HCT116 (cell line): ENCODE measurements around the gene PRM1. TPM values are rescaled to one million over a fixed set of nuclear protein-coding genes. Genes with fewer than 3 reads are reported as not detected.
A peak's percentile ranks its signal among the peaks of the same experiment; 100 is the strongest.

Experiments used
- ATAC-seq: fragments of 200-7000 bp; cut with Tn5 transposase; 2 replicates; pipeline ENCODE4 v1.9.1; 2020; ENCODE audit warnings: mild to moderate bottlenecking, moderate library complexity
- BruUV-seq: library from RNA; stranded (reverse); fragments of 400-500 nt; replicated peaks from 2 replicates; lab custom pipeline; 2021; lab: Mats Ljungman, UMichigan
- CTCF ChIA-PET: fragments of 300-600 bp; sonication (Branson Sonifier 250); formaldehyde crosslinking; loops from one replicate; lab custom pipeline; 2021; ENCODE audit warnings: antibody characterized with exemption; lab: Charles Lee
- POLR2A ChIA-PET: fragments of 300-600, 350-600 bp; sonication (Branson Sonifier 250); formaldehyde crosslinking; loops from one replicate; lab custom pipeline; 2021; ENCODE audit warnings: antibody characterized with exemption; lab: Charles Lee
- RAD21 ChIA-PET, 2 experiments: fragments of 300-600 bp; sonication (Branson Sonifier 250); formaldehyde crosslinking; loops; one replicate each; lab custom pipeline; 2023; ENCODE audit warnings: low total read pairs in 2 of 2; ENCODE audit not compliant: uncharacterized antibody in 2 of 2, unreplicated experiment in 2 of 2, low non-redundant PET in 1 of 2; lab: Charles Lee
- DNase-seq: peaks from one replicate; pipeline ENCODE4 v3.0.0-alpha.2; 2010; ENCODE audit warnings: low read depth, low spot score
- H2AFZ ChIP-seq: fragments of 200-600 bp; shearing (Covaris generic), sonication (generic); 2 replicates; pipeline ENCODE4 v1.6.1; 2017; ENCODE audit warnings: low read depth, mixed run types, mixed read lengths, antibody characterized with exemption, low read length; ENCODE audit not compliant: poor library complexity, severe bottlenecking
- H3K27ac ChIP-seq: 2 replicates; pipeline ENCODE4 v1.5.1; 2012; ENCODE audit warnings: low read depth, low read length
- H3K27me3 ChIP-seq: fragments of 200-600 bp; sonication (generic); 2 replicates; pipeline ENCODE4 v1.6.1; 2016; ENCODE audit warnings: mixed run types, low read length, mixed read lengths; ENCODE audit not compliant: insufficient read depth
- H3K36me3 ChIP-seq, 2 experiments: fragments of 200-500 bp in 1 of 2; fragments of 200-600 bp in 1 of 2; sonication (Bioruptor generic) in 1 of 2; sonication (generic) in 1 of 2; 2 replicates each; pipeline versions ENCODE4 v1.5.1 to v1.6.1; 2014 to 2016; ENCODE audit warnings: low read length in 2 of 2, inconsistent platforms in 1 of 2, mixed read lengths in 1 of 2, mixed run types in 1 of 2; ENCODE audit not compliant: insufficient read depth in 2 of 2, control insufficient read depth in 1 of 2
- H3K4me1 ChIP-seq, 2 experiments: fragments of 200-600 bp in 1 of 2; sonication (generic) in 1 of 2; 2 replicates each; pipeline versions ENCODE4 v1.5.1 to v1.6.1; 2012 to 2017; ENCODE audit warnings: low read length in 2 of 2, inconsistent platforms in 1 of 2, mild to moderate bottlenecking in 1 of 2, mixed read lengths in 1 of 2, mixed run types in 1 of 2, moderate library complexity in 1 of 2; ENCODE audit not compliant: insufficient read depth in 2 of 2, control insufficient read depth in 1 of 2
- H3K4me2 ChIP-seq: fragments of 200-600 bp; sonication (generic); 2 replicates; pipeline ENCODE4 v1.6.1; 2017; ENCODE audit warnings: mixed run types, low read length, mixed read lengths
- H3K4me3 ChIP-seq, 2 experiments: fragments of 200-600 bp in 1 of 2; sonication (generic) in 1 of 2; replicated peaks in 1 of 2; 2 replicates each; pipeline ENCODE4 v1.5.1; 2011 to 2016; ENCODE audit warnings: low read length in 2 of 2, control low read depth in 1 of 2, low read depth in 1 of 2, mild to moderate bottlenecking in 1 of 2, mixed read lengths in 1 of 2, mixed run types in 1 of 2
- H3K79me2 ChIP-seq: fragments of 200-600 bp; sonication (generic); 2 replicates; pipeline ENCODE4 v1.6.1; 2017; ENCODE audit warnings: mild to moderate bottlenecking, mixed run types, low read length, moderate library complexity, mixed read lengths; ENCODE audit not compliant: insufficient read depth
- H3K9ac ChIP-seq: fragments of 200-600 bp; sonication (generic); 2 replicates; pipeline ENCODE4 v1.6.1; 2016; ENCODE audit warnings: low read length, mixed read lengths
- H3K9me2 ChIP-seq: fragments of 200-600 bp; sonication (generic), shearing (Covaris generic); 2 replicates; pipeline ENCODE4 v1.6.1; 2017; ENCODE audit warnings: mixed run types, mild to moderate bottlenecking, moderate library complexity; ENCODE audit not compliant: insufficient read depth
- H3K9me3 ChIP-seq, 2 experiments: fragments of 200-500 bp in 1 of 2; fragments of 200-600 bp in 1 of 2; sonication (Bioruptor generic) in 1 of 2; sonication (generic) in 1 of 2; 2 replicates each; pipeline ENCODE4 v1.6.1; 2014 to 2017; ENCODE audit warnings: low read length in 2 of 2, mixed read lengths in 2 of 2, inconsistent platforms in 1 of 2, low read depth in 1 of 2, mild to moderate bottlenecking in 1 of 2, mixed run types in 1 of 2, moderate library complexity in 1 of 2; ENCODE audit not compliant: control insufficient read depth in 1 of 2, insufficient read depth in 1 of 2
- H4K20me1 ChIP-seq: fragments of 200-600 bp; sonication (generic), shearing (Covaris generic); 2 replicates; pipeline ENCODE4 v1.6.1; 2017; ENCODE audit warnings: mixed run types, mild to moderate bottlenecking, moderate library complexity; ENCODE audit not compliant: insufficient read depth
- CBX3 ChIP-seq: IDR thresholded peaks from 2 replicates; pipeline ENCODE4 v1.6.1; 2012; ENCODE audit warnings: low read depth
- ELF1 ChIP-seq: IDR thresholded peaks from 2 replicates; pipeline ENCODE4 v1.6.1; 2012; ENCODE audit warnings: low read depth, borderline replicate concordance
- EZH2 ChIP-seq: fragments of 200-600 bp; sonication (generic); IDR thresholded peaks from 2 replicates; pipeline ENCODE4 v1.6.1; 2017; ENCODE audit warnings: antibody characterized with exemption, mixed run types
- EZH2phosphoT487 ChIP-seq: fragments of 200-600 bp; IDR thresholded peaks from 2 replicates; pipeline ENCODE4 v1.6.1; 2018; ENCODE audit warnings: antibody characterized with exemption, borderline replicate concordance
- FOSL1 ChIP-seq: IDR thresholded peaks from 2 replicates; pipeline ENCODE4 v1.6.1; 2012; ENCODE audit warnings: low read depth
- POLR2A ChIP-seq: IDR thresholded peaks from 2 replicates; pipeline ENCODE4 v1.7.0; 2011; ENCODE audit warnings: borderline replicate concordance; ENCODE audit not compliant: insufficient read depth, insufficient read length; ENCODE audit errors: extremely low read depth
- POLR2AphosphoS5 ChIP-seq: IDR thresholded peaks from 2 replicates; pipeline ENCODE4 v1.6.1; 2011; ENCODE audit warnings: mild to moderate bottlenecking, low read depth, low read length, moderate library complexity
- RAD21 ChIP-seq: IDR thresholded peaks from 2 replicates; pipeline ENCODE4 v1.6.1; 2012; ENCODE audit warnings: low read depth, mild to moderate bottlenecking
- SIN3A ChIP-seq: IDR thresholded peaks from 2 replicates; pipeline ENCODE4 v1.6.1; 2012; ENCODE audit warnings: low read depth
- intact Hi-C: fragments of 100-400 bp; cut with micrococcal nuclease; formaldehyde crosslinking; loops from 2 replicates; pipeline ENCODE4 v1.10.0; 2022
- total RNA-seq: library from RNA; stranded (reverse); gene quantifications from one replicate; pipeline ENCODE4 v1.2.1, GENCODE V29; 2021; ENCODE audit not compliant: unreplicated experiment
- TF ChIP-seq, protein P1 (sequence below): IDR thresholded peaks from 2 replicates; pipeline ENCODE4 v1.6.1; 2012; ENCODE audit warnings: low read depth
- TF ChIP-seq, protein P2 (sequence below): IDR thresholded peaks from 2 replicates; pipeline ENCODE4 v1.6.1; 2012
- TF ChIP-seq, protein P3 (sequence below): IDR thresholded peaks from 2 replicates; pipeline ENCODE4 v1.6.1; 2012

The PRM1 gene
- total RNA-seq, 1 experiment from 2014 or later = not detected

DNA sequence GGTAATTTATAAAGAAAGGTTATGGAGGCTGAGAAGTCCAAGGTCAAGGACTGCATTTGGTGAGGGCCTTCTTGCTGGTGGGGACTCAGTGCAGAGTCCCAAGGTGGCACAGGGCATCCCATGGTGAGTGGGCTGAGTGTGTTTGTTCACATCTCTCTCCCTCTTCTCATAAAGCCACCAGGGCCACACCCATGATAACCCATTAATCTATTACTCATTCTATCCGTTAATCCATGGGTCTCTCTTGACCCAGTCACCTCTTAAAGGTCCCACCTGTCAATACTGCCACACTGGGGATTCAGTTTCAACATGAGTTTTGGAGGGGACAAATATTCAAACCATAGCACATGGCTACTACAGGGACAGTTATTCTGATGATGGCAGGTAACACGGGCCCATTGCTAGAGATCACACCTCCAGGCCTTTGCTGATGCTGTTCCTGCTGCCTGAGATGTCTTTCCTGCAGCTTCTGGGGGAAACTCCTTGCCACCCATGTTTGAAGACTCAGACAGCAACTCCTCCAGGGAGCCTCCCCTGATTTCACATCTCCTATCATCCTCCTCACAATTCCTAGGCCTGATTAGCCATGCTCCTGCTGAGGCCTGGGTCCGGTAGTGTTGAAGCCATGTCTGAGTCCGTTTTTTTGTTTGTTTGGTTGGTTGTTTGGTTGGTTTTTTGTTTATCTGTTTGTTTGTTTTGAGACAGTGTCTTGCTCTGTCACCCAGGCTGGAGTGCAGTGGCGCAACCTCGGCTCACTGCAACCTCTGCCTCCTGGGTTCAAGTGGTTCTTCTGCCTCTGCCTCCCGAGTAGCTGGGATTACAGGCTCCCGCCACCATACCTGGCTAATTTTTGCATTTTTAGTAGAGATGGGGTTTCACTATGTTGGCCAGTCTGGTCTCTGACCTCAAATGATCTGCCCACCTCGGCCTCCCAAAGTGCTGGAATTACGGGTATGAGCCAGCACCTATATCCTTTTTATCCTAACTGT is 41.2 kb downstream of the PRM1 start:
- Histone ChIP-seq H3K4me2 (no peak overlapping the region), H2AFZ (no peak overlapping the region), H3K9ac (no peak overlapping the region), H3K36me3 (no peaks in the 10 kb centered on the region), H3K4me3 (no peak overlapping the region), H3K27ac (no peak overlapping the region), H3K9me2 (no peaks in the 10 kb centered on the region), H3K4me1 (peaks cover 0 to 15% of the 10 kb centered on the region in 2 experiments; a peak in 2 of 4 replicates), H4K20me1 (no peaks in the 10 kb centered on the region), H3K9me3 (no peaks in the 10 kb centered on the region), H3K79me2 (no peaks in the 10 kb centered on the region), H3K27me3 (no peaks in the 10 kb centered on the region)
- no TSS peak for BruUV-seq
- DNase-seq (no peak), ATAC-seq (no peak)
- no peak for TF ChIP-seq RAD21
- ChIA-PET CTCF (no interaction called here), POLR2A (interaction anchor here (0.8 kb wide), 1 partner anchor 16 kb away, joined by 4 read pairs; the partner anchor contains the start of gene SOCS1), RAD21 (no interaction called here)
- intact Hi-C loops = no loop called here

DNA sequence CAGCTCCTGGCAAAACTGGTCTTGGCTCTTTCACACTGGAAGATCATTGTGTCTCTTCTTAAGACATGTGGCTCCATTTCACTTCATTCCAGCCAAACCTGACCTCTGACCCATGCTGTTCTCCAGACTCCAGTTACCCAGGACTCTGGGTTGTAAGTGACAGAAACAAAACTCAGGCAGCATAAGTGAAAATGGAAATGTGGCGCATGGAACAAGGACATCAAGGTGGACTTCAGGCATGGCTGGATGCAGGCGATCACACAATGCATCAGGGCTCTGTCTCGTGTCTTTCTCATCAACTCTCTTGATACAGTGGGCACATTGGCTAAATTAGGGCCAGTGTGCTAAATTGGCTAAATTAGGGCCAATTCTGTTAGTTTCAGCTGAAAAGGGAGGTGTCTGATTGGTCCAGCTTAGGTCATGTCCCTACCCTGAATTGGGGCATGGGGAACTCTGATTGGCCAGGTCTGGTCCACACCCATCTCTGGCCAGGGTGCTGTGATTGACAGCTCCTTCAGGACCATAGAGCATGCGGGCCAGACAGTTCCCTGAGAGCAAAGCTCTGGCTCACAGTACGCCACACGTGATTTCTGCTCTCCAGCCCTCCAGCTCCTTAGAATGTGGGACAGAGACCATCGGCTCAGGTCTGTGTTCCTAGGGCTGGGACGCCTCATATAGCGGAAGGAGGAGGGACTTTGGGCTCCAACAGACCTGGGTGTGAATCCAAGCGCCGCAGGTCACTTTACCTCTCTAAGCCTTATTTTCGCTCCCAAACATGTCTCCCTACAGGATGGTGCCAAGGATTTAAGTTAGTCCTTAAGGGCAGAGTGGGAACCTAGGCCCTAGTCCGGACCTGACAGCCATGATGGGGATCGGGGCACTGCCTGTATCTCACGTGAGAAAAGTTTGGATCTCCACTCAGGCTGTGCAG is 42.6 kb downstream of the PRM1 start:
- RAD21 ChIA-PET = no interaction called here
- Histone ChIP-seq H4K20me1 (no peaks in the 10 kb centered on the region), H3K27me3 (no peaks in the 10 kb centered on the region), H3K9ac (no peak overlapping the region), H3K27ac (no peak overlapping the region), H2AFZ (no peak overlapping the region), H3K4me2 (no peak overlapping the region), H3K79me2 (no peaks in the 10 kb centered on the region), H3K9me2 (no peaks in the 10 kb centered on the region), H3K4me1 (peaks cover 0 to 15% of the 10 kb centered on the region in 2 experiments; a peak in 2 of 4 replicates), H3K9me3 (no peaks in the 10 kb centered on the region), H3K4me3 (no peak overlapping the region), H3K36me3 (no peaks in the 10 kb centered on the region)
- intact Hi-C loops = no loop called here
- no peak for DNase-seq
- CTCF ChIA-PET = no interaction called here
- POLR2A ChIA-PET = interaction anchor here (1.0 kb wide), 1 partner anchor 17 kb away, joined by 7 read pairs; the partner anchor contains the start of gene SOCS1
- no TSS peak for BruUV-seq
- ATAC-seq = peak; percentile 93
- TF ChIP-seq, protein P1, sequence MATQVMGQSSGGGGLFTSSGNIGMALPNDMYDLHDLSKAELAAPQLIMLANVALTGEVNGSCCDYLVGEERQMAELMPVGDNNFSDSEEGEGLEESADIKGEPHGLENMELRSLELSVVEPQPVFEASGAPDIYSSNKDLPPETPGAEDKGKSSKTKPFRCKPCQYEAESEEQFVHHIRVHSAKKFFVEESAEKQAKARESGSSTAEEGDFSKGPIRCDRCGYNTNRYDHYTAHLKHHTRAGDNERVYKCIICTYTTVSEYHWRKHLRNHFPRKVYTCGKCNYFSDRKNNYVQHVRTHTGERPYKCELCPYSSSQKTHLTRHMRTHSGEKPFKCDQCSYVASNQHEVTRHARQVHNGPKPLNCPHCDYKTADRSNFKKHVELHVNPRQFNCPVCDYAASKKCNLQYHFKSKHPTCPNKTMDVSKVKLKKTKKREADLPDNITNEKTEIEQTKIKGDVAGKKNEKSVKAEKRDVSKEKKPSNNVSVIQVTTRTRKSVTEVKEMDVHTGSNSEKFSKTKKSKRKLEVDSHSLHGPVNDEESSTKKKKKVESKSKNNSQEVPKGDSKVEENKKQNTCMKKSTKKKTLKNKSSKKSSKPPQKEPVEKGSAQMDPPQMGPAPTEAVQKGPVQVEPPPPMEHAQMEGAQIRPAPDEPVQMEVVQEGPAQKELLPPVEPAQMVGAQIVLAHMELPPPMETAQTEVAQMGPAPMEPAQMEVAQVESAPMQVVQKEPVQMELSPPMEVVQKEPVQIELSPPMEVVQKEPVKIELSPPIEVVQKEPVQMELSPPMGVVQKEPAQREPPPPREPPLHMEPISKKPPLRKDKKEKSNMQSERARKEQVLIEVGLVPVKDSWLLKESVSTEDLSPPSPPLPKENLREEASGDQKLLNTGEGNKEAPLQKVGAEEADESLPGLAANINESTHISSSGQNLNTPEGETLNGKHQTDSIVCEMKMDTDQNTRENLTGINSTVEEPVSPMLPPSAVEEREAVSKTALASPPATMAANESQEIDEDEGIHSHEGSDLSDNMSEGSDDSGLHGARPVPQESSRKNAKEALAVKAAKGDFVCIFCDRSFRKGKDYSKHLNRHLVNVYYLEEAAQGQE = no peak
- TF ChIP-seq, protein P2, sequence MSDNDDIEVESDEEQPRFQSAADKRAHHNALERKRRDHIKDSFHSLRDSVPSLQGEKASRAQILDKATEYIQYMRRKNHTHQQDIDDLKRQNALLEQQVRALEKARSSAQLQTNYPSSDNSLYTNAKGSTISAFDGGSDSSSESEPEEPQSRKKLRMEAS = no peak
- TF ChIP-seq RAD21 (no peak), ELF1 (no peak), EZH2 (no peak), SIN3A (no peak), POLR2A (no peak), FOSL1 (no peak), EZH2phosphoT487 (no peak), CBX3 (no peak), POLR2AphosphoS5 (no peak)
- TF ChIP-seq, protein P3, sequence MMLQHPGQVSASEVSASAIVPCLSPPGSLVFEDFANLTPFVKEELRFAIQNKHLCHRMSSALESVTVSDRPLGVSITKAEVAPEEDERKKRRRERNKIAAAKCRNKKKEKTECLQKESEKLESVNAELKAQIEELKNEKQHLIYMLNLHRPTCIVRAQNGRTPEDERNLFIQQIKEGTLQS = no peak
